GM12873 (cell line): ENCODE data around the gene HOXD13.

Experiments used
- TF ChIP-seq, protein P1 (sequence below): IDR thresholded peaks from 2 replicates; pipeline ENCODE4 v1.5.1; 2012; ENCODE audit warnings: low read depth, mild to moderate bottlenecking, moderate library complexity, low read length, control low read depth; ENCODE audit not compliant: insufficient read depth; ENCODE audit errors: missing control alignments

The HOXD13 gene

DNA sequence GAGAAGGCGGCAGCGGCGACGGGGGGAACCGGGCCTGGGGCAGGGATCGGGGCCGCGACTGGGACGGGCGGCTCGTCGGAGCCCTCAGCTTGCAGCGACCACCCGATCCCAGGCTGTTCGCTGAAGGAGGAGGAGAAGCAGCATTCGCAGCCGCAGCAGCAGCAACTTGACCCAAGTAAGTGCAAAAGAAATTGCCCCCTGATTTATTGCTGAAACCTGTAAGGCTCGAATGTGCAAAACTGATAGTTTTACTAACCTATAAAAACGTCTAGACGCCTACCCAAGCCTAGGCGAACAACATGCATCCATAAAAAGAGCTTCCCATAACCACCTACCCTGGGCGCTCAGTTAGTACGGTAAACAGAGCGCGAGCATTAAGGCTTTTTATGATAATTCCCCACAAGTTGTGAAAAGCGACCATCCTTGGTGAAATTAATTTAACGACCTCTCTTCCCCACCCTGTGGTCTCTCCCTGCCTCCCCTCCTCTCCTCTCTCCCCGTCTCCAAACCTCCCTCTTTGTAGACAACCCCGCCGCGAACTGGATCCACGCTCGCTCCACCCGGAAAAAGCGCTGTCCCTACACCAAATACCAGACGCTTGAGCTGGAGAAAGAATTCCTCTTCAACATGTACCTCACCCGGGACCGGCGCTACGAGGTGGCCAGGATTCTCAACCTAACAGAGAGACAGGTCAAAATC, 31.0 kb downstream of the HOXD13 start:
- TF ChIP-seq, protein P1, sequence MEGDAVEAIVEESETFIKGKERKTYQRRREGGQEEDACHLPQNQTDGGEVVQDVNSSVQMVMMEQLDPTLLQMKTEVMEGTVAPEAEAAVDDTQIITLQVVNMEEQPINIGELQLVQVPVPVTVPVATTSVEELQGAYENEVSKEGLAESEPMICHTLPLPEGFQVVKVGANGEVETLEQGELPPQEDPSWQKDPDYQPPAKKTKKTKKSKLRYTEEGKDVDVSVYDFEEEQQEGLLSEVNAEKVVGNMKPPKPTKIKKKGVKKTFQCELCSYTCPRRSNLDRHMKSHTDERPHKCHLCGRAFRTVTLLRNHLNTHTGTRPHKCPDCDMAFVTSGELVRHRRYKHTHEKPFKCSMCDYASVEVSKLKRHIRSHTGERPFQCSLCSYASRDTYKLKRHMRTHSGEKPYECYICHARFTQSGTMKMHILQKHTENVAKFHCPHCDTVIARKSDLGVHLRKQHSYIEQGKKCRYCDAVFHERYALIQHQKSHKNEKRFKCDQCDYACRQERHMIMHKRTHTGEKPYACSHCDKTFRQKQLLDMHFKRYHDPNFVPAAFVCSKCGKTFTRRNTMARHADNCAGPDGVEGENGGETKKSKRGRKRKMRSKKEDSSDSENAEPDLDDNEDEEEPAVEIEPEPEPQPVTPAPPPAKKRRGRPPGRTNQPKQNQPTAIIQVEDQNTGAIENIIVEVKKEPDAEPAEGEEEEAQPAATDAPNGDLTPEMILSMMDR = no peak

DNA sequence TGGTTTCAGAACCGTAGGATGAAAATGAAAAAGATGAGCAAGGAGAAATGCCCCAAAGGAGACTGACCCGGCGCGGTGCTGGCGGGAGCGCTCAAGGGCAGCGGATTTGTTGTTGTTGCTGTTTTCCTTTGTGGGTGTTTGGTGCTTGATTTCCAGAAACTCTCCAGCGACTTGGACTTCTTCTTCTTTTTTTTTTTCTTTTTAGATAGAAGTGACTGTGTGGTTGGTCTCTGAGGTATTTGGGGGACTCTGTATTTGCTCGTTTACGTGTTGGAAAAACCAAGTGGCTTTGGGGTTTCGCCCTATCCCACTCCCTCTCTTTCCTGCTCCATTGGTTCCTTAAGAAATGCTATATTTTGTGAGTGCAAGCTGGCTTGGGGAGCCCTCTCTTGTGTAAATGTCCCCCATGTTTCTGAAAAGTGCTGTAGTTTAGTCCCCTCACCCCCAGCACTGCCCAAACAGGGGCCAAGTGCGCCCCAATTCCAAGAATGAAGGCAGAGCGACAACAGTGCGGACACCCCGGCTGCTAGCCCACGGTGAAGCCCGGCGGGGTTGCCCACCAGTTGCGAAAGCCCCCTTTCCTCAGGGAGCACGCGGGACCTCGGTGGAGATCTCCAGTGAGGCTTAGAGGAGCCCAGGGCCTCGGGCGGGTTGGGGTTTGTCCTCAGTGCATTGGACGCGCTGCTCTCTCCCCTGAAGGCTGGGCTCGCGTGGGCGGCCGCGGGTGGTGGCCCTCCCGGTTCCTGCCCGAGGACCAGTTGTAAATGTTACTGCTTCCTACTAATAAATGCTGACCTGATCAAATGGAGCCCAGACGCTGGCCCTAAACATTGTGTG, 31.8 kb downstream of the HOXD13 start:
- TF ChIP-seq, protein P1 = no peak

DNA sequence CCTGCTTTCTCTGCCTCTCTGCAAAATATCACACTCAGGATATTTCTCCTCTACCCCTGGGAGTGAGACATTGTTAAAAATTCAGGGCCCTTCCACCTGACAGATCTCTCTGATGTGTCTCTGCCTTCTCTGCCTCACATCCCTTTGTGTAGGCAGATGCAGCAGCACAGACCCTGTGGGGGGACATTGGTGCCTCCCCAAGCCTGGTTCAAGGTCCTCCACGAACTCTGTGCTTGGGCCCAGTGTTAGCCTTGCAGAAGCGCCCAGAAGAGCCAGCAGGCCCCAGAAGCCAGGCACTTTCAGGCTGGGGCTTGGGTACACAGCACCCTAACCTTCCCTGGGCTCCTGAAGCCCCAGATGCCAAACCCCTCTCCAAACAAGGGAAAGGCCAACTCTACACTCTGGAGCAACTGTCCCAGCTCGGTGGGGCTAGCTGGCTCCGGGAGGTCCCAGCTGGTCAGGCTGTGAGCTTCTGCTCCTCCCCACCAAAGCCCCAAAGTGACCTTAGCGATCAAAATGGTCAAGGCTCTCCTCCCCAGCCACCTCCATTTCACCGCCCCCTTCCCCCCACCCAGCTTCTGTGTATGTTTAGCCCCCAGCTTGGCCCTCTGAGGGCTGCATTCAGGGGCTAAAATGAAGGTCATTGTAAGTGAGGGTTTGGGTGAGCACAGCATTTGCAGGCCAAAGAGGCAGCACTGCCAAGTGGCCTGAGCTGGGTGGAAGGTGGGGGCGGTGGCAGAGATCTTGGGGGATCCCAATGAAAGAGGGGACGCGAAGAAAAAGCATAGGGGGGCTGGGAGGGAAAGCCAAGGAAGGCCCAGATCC, 32.6 kb downstream of the HOXD13 start:
- TF ChIP-seq, protein P1 = no peak

DNA sequence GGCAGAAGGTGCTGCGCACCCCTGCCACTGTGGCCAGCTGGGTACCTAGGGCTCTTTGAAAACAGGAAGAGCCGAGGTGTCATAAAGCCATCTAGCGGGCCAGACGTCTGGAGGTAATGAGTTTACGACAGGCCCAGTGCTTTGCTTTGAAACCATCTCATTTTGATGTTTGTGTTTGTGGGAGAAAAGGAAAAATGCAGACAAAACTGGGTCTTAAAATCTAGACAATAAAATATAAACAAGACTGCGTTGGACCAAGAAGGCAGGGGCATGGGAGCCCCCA, 33.2 kb downstream of the HOXD13 start:
- TF ChIP-seq, protein P1 = no peak

DNA sequence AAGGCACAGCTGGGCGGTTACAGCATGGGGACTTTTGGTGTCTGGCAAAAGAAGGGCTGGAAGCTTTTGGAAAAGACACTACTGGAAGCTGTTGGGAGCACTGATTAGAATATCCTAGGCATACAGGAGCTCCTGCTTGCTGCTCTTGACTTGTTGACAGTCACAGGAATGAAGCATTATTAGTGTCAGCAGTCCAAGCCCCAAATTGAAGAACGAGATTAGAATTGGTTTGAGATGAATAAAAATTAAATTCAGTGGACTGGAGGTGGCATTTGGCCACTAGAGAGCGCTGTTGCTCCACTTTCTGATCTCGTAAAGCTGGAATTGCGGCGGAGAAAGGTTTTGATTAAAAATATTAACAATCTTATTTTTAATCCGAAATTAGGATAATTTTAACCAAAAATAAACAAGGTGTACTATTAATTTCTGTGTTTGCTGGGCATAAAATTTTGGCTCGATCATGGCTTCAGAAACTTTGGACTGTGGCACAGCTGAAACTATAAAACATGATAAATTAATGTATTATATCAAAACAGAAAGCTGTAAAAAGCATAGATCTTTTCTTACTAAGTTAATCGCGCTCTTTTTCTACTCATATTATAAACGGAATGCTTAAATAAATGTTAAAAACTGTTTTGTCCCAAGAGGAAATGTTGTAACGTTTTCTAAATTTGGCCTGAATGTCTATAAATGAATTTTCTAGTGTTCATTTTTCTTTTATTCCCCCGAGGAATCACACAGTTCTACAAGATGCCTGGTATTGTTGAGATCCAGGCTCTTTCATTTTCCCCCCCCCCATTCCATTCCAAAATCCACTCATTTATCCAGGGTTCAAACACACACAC, 34.6 kb downstream of the HOXD13 start:
- TF ChIP-seq, protein P1 = peak; percentile 70

DNA sequence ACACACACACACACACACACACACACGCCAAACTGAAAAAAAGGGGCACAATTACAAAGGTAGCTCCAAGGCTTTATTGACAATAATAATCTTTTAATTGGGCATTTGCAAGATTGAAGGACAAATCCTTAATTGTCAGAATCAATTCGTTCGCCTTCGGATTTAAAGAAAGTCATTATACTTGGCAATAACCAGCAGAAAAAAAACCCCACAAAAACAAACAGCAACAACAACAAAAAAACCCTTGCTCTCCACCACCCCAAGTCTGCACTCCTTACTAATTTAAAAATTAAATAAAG, 35.2 kb downstream of the HOXD13 start:
- TF ChIP-seq, protein P1 = no peak
